HG03558 (cell line): Measurements from ENCODE around the gene AFAP1.

ENCODE experiments used
- ATAC-seq: cut with Tn5 transposase; IDR thresholded peaks from one replicate; pipeline ENCODE4 v1.9.1; 2021; ENCODE audit warnings: moderate number of reproducible peaks; ENCODE audit not compliant: unreplicated experiment; ENCODE audit errors: extremely low read depth

AFAP1 gene

GRCh38 chr4:7868892-7869471 lies 70.7 kb downstream of the AFAP1 start:
- no peak for ATAC-seq

- no peak for ATAC-seq
These were observed 71.3 kb downstream of the AFAP1 start for GRCh38 chr4:7868436-7868775.

DNA sequence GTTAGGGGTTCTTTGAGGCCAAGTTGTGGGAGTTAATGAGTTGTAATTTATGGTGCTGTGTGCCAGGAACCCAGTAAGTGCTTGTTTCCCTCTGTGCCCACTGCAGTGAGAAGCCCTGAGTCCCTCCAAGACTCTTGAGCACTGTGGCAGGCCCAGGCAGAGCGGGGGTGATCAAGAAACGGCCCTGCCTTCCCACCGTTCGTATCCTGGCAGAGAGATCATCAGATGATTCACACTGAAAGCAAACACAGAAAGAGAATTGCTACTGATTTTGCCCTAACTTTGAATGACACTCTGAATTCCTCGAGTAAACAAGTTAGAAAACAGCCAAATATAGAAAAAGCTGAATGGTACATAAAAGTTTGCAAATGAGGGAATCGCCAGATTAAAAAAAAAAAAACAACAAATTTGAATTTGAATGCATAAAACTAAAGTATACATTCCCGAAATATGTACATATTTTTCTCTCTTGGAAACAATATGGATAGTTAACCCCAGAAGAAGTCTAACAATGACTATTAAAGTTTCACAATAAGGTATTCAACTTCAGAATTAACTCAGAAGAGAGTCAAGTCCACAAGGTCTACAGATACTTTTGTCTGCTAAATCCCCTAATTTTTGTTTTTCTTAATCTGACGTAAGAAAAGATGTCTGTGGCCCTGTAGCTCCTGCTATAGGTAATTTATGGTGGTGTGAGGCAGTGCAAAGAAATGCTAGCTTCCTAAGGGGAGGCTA lies 71.8 kb downstream of the AFAP1 start:
- no peak for ATAC-seq

DNA sequence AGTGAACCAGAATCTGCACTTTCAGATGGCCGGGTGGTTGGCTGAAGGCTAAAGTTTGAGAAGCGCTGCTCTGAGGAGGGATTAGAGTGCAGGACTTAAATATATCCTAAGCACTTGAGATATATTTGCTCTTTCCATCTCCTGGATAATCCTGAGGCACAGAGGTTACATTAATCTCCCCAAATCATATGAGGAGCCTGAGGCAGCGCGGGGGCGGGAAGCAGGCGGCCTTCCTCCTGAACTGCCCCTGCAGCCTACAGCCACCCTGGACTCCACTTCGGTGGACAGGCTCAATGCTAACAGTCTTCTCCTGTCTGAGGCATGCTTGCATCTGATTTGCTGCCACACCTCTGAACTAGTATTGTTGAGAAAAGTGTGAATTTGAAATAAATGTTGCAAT lies 72.5 kb downstream of the AFAP1 start:
- no peak for ATAC-seq

GRCh38 chr4:7865533-7865932 lies 74.1 kb downstream of the AFAP1 start:
- no peak for ATAC-seq

- no peak for ATAC-seq
These were observed 75.0 kb downstream of the AFAP1 start for GRCh38 chr4:7864685-7865084.

DNA sequence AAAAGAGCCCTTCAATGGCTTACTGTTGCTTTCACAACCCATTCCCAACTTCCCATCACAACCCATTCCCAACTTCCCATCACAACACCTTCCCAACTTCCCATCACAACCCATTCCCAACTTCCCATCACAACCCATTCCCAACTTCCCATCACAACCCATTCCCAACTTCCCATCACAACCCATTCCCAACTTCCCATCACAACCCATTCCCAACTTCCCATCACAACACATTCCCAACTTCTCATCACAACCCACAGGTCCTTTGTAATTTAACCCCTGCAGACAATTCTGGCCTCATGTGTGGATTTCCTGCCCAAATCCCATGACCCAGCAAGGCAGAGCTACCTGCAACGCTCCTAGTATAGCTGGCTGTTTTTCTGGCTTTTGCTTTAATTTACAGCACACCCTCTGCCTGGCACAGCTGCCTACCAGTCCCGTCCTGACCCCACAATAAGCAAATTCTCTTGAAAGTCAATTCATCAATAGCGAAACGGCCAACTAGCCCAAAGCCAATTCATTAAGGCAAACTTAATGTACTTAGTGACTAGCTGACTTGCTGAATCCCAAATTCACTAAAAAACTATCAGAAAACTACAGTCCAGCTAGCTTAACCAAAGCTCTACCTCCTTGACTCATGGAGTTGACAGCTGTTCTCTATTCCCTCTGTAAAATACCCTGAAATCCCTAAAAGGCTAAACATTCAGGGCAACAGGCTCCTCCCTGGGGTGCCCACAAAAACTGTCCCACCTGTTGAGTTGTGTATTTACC lies 75.6 kb downstream of the AFAP1 start:
- ATAC-seq = no peak

GRCh38 chr4:7862561-7863192 lies 77.0 kb downstream of the AFAP1 start:
- ATAC-seq = no peak

- ATAC-seq = no peak
These were observed 78.2 kb downstream of the AFAP1 start for GRCh38 chr4:7861440-7861881.

DNA sequence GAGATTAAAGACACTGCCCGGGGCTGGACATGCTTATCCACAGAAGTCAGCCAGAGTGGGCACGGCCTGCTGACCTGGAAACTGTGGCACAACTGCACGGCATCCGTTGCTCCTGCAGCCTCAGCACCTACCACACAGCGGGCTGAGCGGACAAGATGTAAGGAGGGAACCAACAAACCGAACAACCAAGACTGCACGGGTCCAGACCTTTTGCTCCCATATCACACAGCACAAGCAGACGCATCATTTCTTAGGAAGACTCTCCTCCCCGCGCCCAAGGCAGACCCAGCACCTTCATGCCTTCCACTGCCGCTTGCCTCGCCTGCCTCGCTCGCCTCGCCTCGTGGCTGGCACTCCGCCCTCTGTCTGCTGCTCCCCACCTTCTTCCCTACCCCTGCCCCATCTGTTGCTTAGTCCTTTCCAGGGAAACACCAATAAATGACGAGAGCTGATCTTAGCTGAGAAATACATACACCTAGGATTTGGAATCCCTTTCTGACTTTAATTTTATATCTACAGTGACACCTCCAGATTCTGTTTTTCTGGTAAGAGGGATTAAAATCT lies 79.0 kb downstream of the AFAP1 start:
- no peak for ATAC-seq

- ATAC-seq = no peak
These were observed 80.3 kb downstream of the AFAP1 start for GRCh38 chr4:7859326-7859725.

GRCh38 chr4:7858498-7858897 lies 81.2 kb downstream of the AFAP1 start:
- no peak for ATAC-seq

DNA sequence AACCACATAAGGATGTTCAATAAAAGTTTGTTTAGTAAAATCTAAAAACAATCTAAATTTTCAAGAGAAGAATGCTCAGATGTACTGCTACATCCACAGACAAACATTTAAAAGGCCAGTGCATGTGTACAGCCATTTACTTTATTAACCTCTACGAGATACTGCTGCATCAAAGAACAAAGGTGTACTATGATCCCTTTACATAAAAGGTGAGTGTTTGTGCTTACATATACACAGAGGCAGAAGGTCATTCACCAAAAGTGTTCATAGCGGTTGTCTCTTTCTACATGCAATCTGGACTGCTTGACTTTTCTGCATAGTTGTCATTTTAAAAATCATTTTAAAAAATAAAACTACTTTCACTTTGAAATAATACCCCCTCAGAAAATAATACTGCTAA lies 81.7 kb downstream of the AFAP1 start:
- ATAC-seq = no peak

DNA sequence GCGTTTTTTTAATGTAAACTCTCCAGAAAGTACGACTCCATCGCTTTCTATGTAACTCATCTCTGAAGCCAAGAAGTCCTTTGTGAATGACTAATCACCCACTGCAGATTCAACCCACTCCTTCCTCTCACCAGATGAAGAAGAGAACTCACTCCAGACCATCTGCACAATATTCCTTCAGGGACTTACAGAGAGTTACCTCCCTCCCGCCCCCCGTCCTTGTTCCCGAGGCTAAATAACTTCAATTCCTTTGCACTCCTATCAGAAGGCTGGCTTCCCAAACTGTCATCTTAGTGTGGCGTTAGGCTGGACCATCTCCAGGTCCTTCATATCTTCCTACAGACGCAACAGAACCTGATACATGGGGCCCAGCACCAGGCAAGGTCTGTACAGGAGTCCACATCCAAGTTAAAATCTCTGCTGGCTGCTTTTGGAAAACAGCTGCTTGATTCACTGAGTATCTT lies 82.4 kb downstream of the AFAP1 start:
- no peak for ATAC-seq

GRCh38 chr4:7855731-7856130 lies 83.9 kb downstream of the AFAP1 start:
- no peak for ATAC-seq

GRCh38 chr4:7854697-7855370 lies 84.8 kb downstream of the AFAP1 start:
- ATAC-seq = no peak

- ATAC-seq = no peak
These were observed 85.4 kb downstream of the AFAP1 start for GRCh38 chr4:7854216-7854615.

DNA sequence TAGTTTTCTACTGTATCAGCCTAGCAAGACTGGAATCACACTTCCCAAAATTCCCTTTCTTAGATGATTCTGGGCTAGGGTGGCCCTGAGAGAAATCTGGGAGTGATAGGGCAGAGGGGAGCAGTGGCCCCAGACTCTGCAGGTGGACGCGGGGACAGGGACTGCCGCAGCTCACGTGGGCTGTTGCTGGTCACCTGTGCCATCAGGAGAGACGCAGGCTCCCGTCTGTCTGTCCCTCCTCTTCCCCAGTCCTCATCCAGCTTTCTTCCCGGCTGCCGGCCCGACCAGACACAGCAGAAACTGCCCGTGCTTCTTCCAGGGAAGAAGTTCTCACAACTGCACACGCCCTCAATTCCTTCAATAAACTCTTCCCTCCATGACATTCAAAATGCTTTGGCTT lies 86.4 kb downstream of the AFAP1 start:
- no peak for ATAC-seq

- ATAC-seq = no peak
These were observed 87.0 kb downstream of the AFAP1 start for GRCh38 chr4:7852568-7853185.

- ATAC-seq = no peak
These were observed 89.2 kb downstream of the AFAP1 start for GRCh38 chr4:7850489-7850888.
